Measurements from ENCODE around the gene TINAGL1.

Gene TINAGL1

GRCh38 chr1:31609514-31610118 lies 33.3 kb downstream of the TINAGL1 start:
- DNase-seq: no peak

GRCh38 chr1:31614414-31615005 lies 38.2 kb downstream of the TINAGL1 start:
- no peak for DNase-seq

GRCh38 chr1:31615414-31615813 lies 39.1 kb downstream of the TINAGL1 start:
- DNase-seq: no peak

GRCh38 chr1:31615939-31616338 lies 39.6 kb downstream of the TINAGL1 start:
- DNase-seq: no peak

GRCh38 chr1:31617218-31617915 lies 41.1 kb downstream of the TINAGL1 start, which contains the start of gene HCRTR1:
Gene HCRTR1, plus strand, starts transcription at chr1:31617689. Its CDS starts 1,504 bp downstream, at chr1:31619193.
- no peak for DNase-seq

GRCh38 chr1:31617916-31618746 lies 41.8 kb downstream of the TINAGL1 start:
- DNase-seq: no peak

- no peak for DNase-seq
Observed at GRCh38 chr1:31618916-31619846, 42.9 kb downstream of the TINAGL1 start.

GRCh38 chr1:31620631-31621497 lies 44.5 kb downstream of the TINAGL1 start:
- DNase-seq: no peak

GRCh38 chr1:31621498-31621820 lies 45.1 kb downstream of the TINAGL1 start:
- DNase-seq: no peak

- DNase-seq: no peak
Observed at GRCh38 chr1:31621847-31622730, 45.8 kb downstream of the TINAGL1 start.

GRCh38 chr1:31623365-31623764 lies 47.0 kb downstream of the TINAGL1 start:
- no peak for DNase-seq

- no peak for DNase-seq
Observed at GRCh38 chr1:31624309-31624708, 48.0 kb downstream of the TINAGL1 start.

GRCh38 chr1:31624731-31625514 lies 48.6 kb downstream of the TINAGL1 start:
- no peak for DNase-seq

- DNase-seq: no peak
Observed at GRCh38 chr1:31625561-31626222, 49.4 kb downstream of the TINAGL1 start.

GRCh38 chr1:31626223-31627207 lies 50.2 kb downstream of the TINAGL1 start:
- no peak for DNase-seq

- DNase-seq: no peak
Observed at GRCh38 chr1:31627301-31627929, 51.1 kb downstream of the TINAGL1 start.

GRCh38 chr1:31627930-31628559 lies 51.7 kb downstream of the TINAGL1 start:
- peak; percentile 74 for DNase-seq
